Panc1 (cell line): ENCODE data around the gene AGAP1. TPM values are rescaled to one million over a fixed set of nuclear protein-coding genes. Genes with fewer than 3 reads are reported as not detected.

ENCODE experiments used
- ATAC-seq: fragments of 200-7000 bp; cut with Tn5 transposase; 2 replicates; pipeline ENCODE4 v1.9.1; 2020; ENCODE audit warnings: mild to moderate bottlenecking, moderate library complexity
- BruUV-seq: library from RNA; stranded (reverse); fragments of 400-500 nt; replicated peaks from 2 replicates; lab custom pipeline; 2021; lab: Mats Ljungman, UMichigan
- CTCF ChIA-PET: fragments of 300-600 bp; sonication (Branson Sonifier 250); formaldehyde crosslinking; loops from one replicate; lab custom pipeline; 2022; ENCODE audit warnings: antibody characterized with exemption; lab: Charles Lee
- POLR2A ChIA-PET: fragments of 300-600 bp; sonication (Branson Sonifier 250); formaldehyde crosslinking; loops from one replicate; lab custom pipeline; 2022; ENCODE audit warnings: antibody characterized with exemption; lab: Charles Lee
- DNase-seq: peaks from one replicate; pipeline ENCODE4 v3.0.0-alpha.2; 2010; ENCODE audit warnings: low read depth, low spot score
- H3K27ac ChIP-seq: 2 replicates; pipeline ENCODE4 v1.5.1; 2011; ENCODE audit warnings: mild to moderate bottlenecking, low read length, inconsistent platforms
- H3K27me3 ChIP-seq: fragments of 200-500 bp; sonication (Bioruptor generic); 2 replicates; pipeline ENCODE4 v1.6.0; 2014; ENCODE audit warnings: low read length, inconsistent platforms; ENCODE audit not compliant: control insufficient read depth, insufficient read depth
- H3K36me3 ChIP-seq: fragments of 200-500 bp; sonication (Bioruptor generic); 2 replicates; pipeline ENCODE4 v1.5.1; 2014; ENCODE audit warnings: inconsistent platforms, mild to moderate bottlenecking, low read length, moderate library complexity; ENCODE audit not compliant: control insufficient read depth, insufficient read depth
- H3K4me1 ChIP-seq: 2 replicates; pipeline ENCODE4 v1.5.1; 2011; ENCODE audit warnings: inconsistent platforms, mild to moderate bottlenecking, low read length, moderate library complexity; ENCODE audit not compliant: control insufficient read depth, insufficient read depth
- H3K4me3 ChIP-seq, 2 experiments: 2 replicates each; pipeline ENCODE4 v1.5.1; 2011 to 2012; ENCODE audit warnings: low read depth in 2 of 2, low read length in 2 of 2, mild to moderate bottlenecking in 2 of 2, inconsistent platforms in 1 of 2, moderate library complexity in 1 of 2
- H3K9me3 ChIP-seq: fragments of 200-500 bp; sonication (Bioruptor generic); 2 replicates; pipeline ENCODE4 v1.5.1; 2014; ENCODE audit warnings: low read depth, mild to moderate bottlenecking, inconsistent platforms, low read length, moderate library complexity; ENCODE audit not compliant: control insufficient read depth, insufficient read depth
- CTCF ChIP-seq: fragments of 450-650 bp; IDR thresholded peaks from 2 replicates; pipeline ENCODE4 v1.5.1; 2017; ENCODE audit warnings: mild to moderate bottlenecking
- POLR2AphosphoS5 ChIP-seq: IDR thresholded peaks from 2 replicates; pipeline ENCODE4 v1.6.1; 2012; ENCODE audit warnings: mild to moderate bottlenecking, low read depth, low read length, moderate library complexity
- REST ChIP-seq, 2 experiments: IDR thresholded peaks; 2 replicates each; pipeline ENCODE4 v1.6.1; 2011 to 2012; ENCODE audit warnings: low read depth in 2 of 2, control low read depth in 1 of 2, low read length in 1 of 2, mild to moderate bottlenecking in 1 of 2, moderate library complexity in 1 of 2; ENCODE audit not compliant: insufficient read depth in 1 of 2
- SIN3A ChIP-seq: IDR thresholded peaks from 2 replicates; pipeline ENCODE4 v1.6.1; 2012; ENCODE audit warnings: low read depth, mild to moderate bottlenecking, low read length, moderate library complexity, borderline replicate concordance; ENCODE audit not compliant: insufficient read depth
- TCF7L2 ChIP-seq: IDR thresholded peaks from 2 replicates; pipeline ENCODE4 v1.6.1; 2011; ENCODE audit warnings: mild to moderate bottlenecking, low read depth, low read length, inconsistent platforms
- in situ Hi-C: cut with HindIII; loops from 2 replicates; pipeline ENCODE4 v1.10.0; 2016; ENCODE audit warnings: low sequenced_read_pairs, low pct_unique_long_range_greater_than_20kb
- intact Hi-C: fragments of 100-400 bp; cut with micrococcal nuclease; formaldehyde crosslinking; loops from one replicate; pipeline ENCODE4 v1.10.0; 2022; ENCODE audit not compliant: unreplicated experiment
- total RNA-seq: library from RNA; stranded (reverse); gene quantifications from one replicate; pipeline ENCODE4 v1.2.1, GENCODE V29; 2021; ENCODE audit not compliant: unreplicated experiment

Gene AGAP1
- total RNA-seq, 1 experiment from 2014 or later = 38.9 TPM

- intact Hi-C loops = loop anchor here (10.0 kb wide), 1 partner anchor 237 kb away; no protein-coding TSS in a partner anchor
- TF ChIP-seq CTCF (no peak), SIN3A (no peak), REST (IDR thresholded peaks at IDR 0.05; ENCODE audit: insufficient read depth in 1 of 2, low read depth in 2 of 2, low read length in 1 of 2) (no peak), TCF7L2 (no peak), POLR2AphosphoS5 (no peak)
- ChIA-PET CTCF (no interaction called here), POLR2A (no interaction called here)
- H3K9me3 ChIP-seq = no peaks in the 10 kb centered on the region
- in situ Hi-C loops = no loop called here
- DNase-seq (no peak), ATAC-seq (no peak)
- no peaks in the 10 kb centered on the region for H3K4me1 ChIP-seq
- no peak overlapping the region for H3K4me3 ChIP-seq
- H3K27ac ChIP-seq = no peak overlapping the region
- no peaks in the 10 kb centered on the region for H3K27me3 ChIP-seq
- no peaks in the 10 kb centered on the region for H3K36me3 ChIP-seq
- BruUV-seq = no TSS peak
These were observed 443.7 kb downstream of the AGAP1 start for GRCh38 chr2:235937526-235937925.

GRCh38 chr2:235937936-235938335, 444.1 kb downstream of the AGAP1 start:
- H3K4me3 ChIP-seq = no peak overlapping the region
- intact Hi-C loops = loop anchor here (10.0 kb wide), 1 partner anchor 237 kb away; no protein-coding TSS in a partner anchor
- no peaks in the 10 kb centered on the region for H3K4me1 ChIP-seq
- no peak for DNase-seq
- BruUV-seq = no TSS peak
- in situ Hi-C loops = no loop called here
- H3K27ac ChIP-seq = no peak overlapping the region
- TF ChIP-seq POLR2AphosphoS5 (no peak), TCF7L2 (no peak), REST (IDR thresholded peaks at IDR 0.05; ENCODE audit: insufficient read depth in 1 of 2, low read depth in 2 of 2, low read length in 1 of 2) (no peak), CTCF (no peak), SIN3A (no peak)
- no peaks in the 10 kb centered on the region for H3K27me3 ChIP-seq
- no peak for ATAC-seq
- no peaks in the 10 kb centered on the region for H3K9me3 ChIP-seq
- no peaks in the 10 kb centered on the region for H3K36me3 ChIP-seq
- CTCF ChIA-PET = no interaction called here
- POLR2A ChIA-PET = no interaction called here
